ENCODE data around the gene DIAPH2.

GRCh38 chrX:96861218-96861617 lies 176.6 kb downstream of the DIAPH2 start:
- TF ChIP-seq, protein P1, sequence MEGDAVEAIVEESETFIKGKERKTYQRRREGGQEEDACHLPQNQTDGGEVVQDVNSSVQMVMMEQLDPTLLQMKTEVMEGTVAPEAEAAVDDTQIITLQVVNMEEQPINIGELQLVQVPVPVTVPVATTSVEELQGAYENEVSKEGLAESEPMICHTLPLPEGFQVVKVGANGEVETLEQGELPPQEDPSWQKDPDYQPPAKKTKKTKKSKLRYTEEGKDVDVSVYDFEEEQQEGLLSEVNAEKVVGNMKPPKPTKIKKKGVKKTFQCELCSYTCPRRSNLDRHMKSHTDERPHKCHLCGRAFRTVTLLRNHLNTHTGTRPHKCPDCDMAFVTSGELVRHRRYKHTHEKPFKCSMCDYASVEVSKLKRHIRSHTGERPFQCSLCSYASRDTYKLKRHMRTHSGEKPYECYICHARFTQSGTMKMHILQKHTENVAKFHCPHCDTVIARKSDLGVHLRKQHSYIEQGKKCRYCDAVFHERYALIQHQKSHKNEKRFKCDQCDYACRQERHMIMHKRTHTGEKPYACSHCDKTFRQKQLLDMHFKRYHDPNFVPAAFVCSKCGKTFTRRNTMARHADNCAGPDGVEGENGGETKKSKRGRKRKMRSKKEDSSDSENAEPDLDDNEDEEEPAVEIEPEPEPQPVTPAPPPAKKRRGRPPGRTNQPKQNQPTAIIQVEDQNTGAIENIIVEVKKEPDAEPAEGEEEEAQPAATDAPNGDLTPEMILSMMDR (IDR thresholded peaks at IDR 0.05), result no peak
- TF ChIP-seq CREM (CRISPR knock-in tag; IDR thresholded peaks at IDR 0.05), result no peak
